K562 (cell line): Measurements from ENCODE around the gene ZBTB14. TPM values are rescaled to one million over a fixed set of nuclear protein-coding genes. Genes with fewer than 3 reads are reported as not detected.

Experiments used
- ATAC-seq: fragments of 200-7000 bp; cut with Tn5 transposase; 3 replicates; pipeline ENCODE4 v1.9.1; 2020; ENCODE audit warnings: moderate library complexity
- BruUV-seq: library from RNA; stranded (reverse); fragments of 400-500 nt; replicated peaks from 2 replicates; lab custom pipeline; 2021; lab: Mats Ljungman, UMichigan
- CTCF ChIA-PET: fragments of 300-600 bp; formaldehyde crosslinking; extraction: SDS; loops from one replicate; lab custom pipeline; 2021; ENCODE audit warnings: low intra/inter-chr PET ratio; lab: Yijun Ruan, JAX
- POLR2A ChIA-PET: fragments of 300-600, 350-650 bp; sonication (Branson Sonifier 250); formaldehyde crosslinking; extraction: SDS; loops from one replicate; lab custom pipeline; 2021; ENCODE audit warnings: antibody characterized with exemption, inconsistent platforms; lab: Yijun Ruan, JAX
- DNase-seq, 4 experiments: peaks; one replicate each; pipeline versions ENCODE4 v3.0.0 to v3.0.0-alpha.2; 2011 to 2018; ENCODE audit warnings: low spot score in 3 of 4, mixed read lengths in 3 of 4; ENCODE audit errors: extremely low read depth in 1 of 4
- FAIRE-seq: peaks from 2 replicates; lab custom pipeline; 2011; peaks lifted over from hg19 to GRCh38; lab: Jason Lieb, UNC
- H2AFZ ChIP-seq: 2 replicates; pipeline ENCODE4 v1.6.0; 2011; ENCODE audit warnings: low read depth, low read length, control low read depth, inconsistent platforms
- H3K27ac ChIP-seq: fragments of 200-600 bp; 3 replicates; pipeline ENCODE4 v1.8.0; 2011; ENCODE audit warnings: low read depth, mild to moderate bottlenecking, control low read depth, inconsistent platforms, low read length, moderate library complexity, mixed read lengths; ENCODE audit errors: extremely low read depth
- H3K27me3 ChIP-seq, 2 experiments: fragments of 300-600 bp in 1 of 2; 2 replicates in 1 of 2; 3 replicates in 1 of 2; pipeline versions ENCODE4 v1.6.0 to v1.8.0; 2011; ENCODE audit warnings: inconsistent platforms in 2 of 2, low read length in 2 of 2, mild to moderate bottlenecking in 1 of 2, mixed read lengths in 1 of 2, moderate library complexity in 1 of 2; ENCODE audit not compliant: control insufficient read depth in 2 of 2, insufficient read depth in 2 of 2
- H3K36me3 ChIP-seq: fragments of 300-600 bp; 3 replicates; pipeline ENCODE4 v1.8.0; 2011; ENCODE audit warnings: mild to moderate bottlenecking, low read length, inconsistent platforms; ENCODE audit not compliant: control insufficient read depth, insufficient read depth
- H3K4me1 ChIP-seq, 2 experiments: fragments of 200-600 bp in 1 of 2; replicated peaks in 1 of 2; 2 replicates in 1 of 2; 3 replicates in 1 of 2; pipeline versions ENCODE4 v1.5.1 to v1.8.0; 2011; ENCODE audit warnings: inconsistent platforms in 2 of 2, low read length in 2 of 2, mild to moderate bottlenecking in 1 of 2, mixed read lengths in 1 of 2, moderate library complexity in 1 of 2; ENCODE audit not compliant: control insufficient read depth in 2 of 2, insufficient read depth in 2 of 2
- H3K4me2 ChIP-seq: 2 replicates; pipeline ENCODE4 v1.6.1; 2011; ENCODE audit warnings: low read length, control low read depth, inconsistent platforms, mixed read lengths; ENCODE audit not compliant: insufficient read depth
- H3K4me3 ChIP-seq: fragments of 200-600 bp; sonication (generic), shearing (Covaris generic); 2 replicates; pipeline ENCODE4 v1.5.1; 2016; ENCODE audit warnings: control low read depth, inconsistent platforms
- H3K79me2 ChIP-seq: fragments of 200-600 bp; 3 replicates; pipeline ENCODE4 v1.8.0; 2011; ENCODE audit warnings: low read length, inconsistent platforms; ENCODE audit not compliant: control insufficient read depth, insufficient read depth
- H3K9ac ChIP-seq, 2 experiments: 2 replicates each; pipeline versions ENCODE4 v1.6.0 to v1.6.1; 2011; ENCODE audit warnings: low read depth in 2 of 2, low read length in 2 of 2, control low read depth in 1 of 2, inconsistent platforms in 1 of 2, mild to moderate bottlenecking in 1 of 2, mixed read lengths in 1 of 2; ENCODE audit not compliant: insufficient read depth in 1 of 2
- H3K9me1 ChIP-seq: one replicate; pipeline ENCODE4 v1.6.0; 2011; ENCODE audit warnings: inconsistent platforms, mild to moderate bottlenecking, low read length, moderate library complexity; ENCODE audit not compliant: control insufficient read depth, insufficient read depth
- H3K9me3 ChIP-seq: replicated peaks from 2 replicates; pipeline ENCODE4 v1.5.1; 2011; ENCODE audit warnings: low read depth, low read length, inconsistent platforms; ENCODE audit not compliant: control insufficient read depth, insufficient read depth
- H4K20me1 ChIP-seq: replicated peaks from 2 replicates; pipeline ENCODE4 v1.6.1; 2011; ENCODE audit warnings: low read length, inconsistent platforms, mixed read lengths; ENCODE audit not compliant: control insufficient read depth, insufficient read depth
- EP400 ChIP-seq: fragments of 450-650 bp; IDR thresholded peaks from 2 replicates; pipeline ENCODE4 v1.6.1; 2017; ENCODE audit warnings: antibody characterized with exemption, mild to moderate bottlenecking, moderate library complexity
- KLF1 ChIP-seq: fragments of 450-650 bp; IDR thresholded peaks from 2 replicates; pipeline ENCODE4 v1.6.1; 2016; ENCODE audit warnings: missing genetic modification characterization, missing compliant biosample characterization
- MCM7 ChIP-seq, 2 experiments: fragments of 450-650 bp; IDR thresholded peaks; 2 replicates each; pipeline ENCODE4 v1.6.1; 2016 to 2018
- PCBP2 ChIP-seq: fragments of 200-400 bp; formaldehyde crosslinking; IDR thresholded peaks from 2 replicates; pipeline ENCODE4 v1.6.1; 2018; ENCODE audit warnings: low read length, low read depth, mild to moderate bottlenecking, moderate library complexity; ENCODE audit not compliant: poor library complexity, severe bottlenecking
- PTBP1 ChIP-seq: fragments of 200-400 bp; formaldehyde crosslinking; IDR thresholded peaks from 2 replicates; pipeline ENCODE4 v1.6.1; 2017; ENCODE audit warnings: low read depth, low read length
- SLC30A9 ChIP-seq: fragments of 250-450 bp; sonication (Bioruptor Pico); IDR thresholded peaks from 2 replicates; pipeline ENCODE4 v1.8.0; 2022; ENCODE audit warnings: mild to moderate bottlenecking, moderate library complexity
- SNAPC5 ChIP-seq: fragments of 250-450 bp; sonication (Bioruptor Pico); IDR thresholded peaks from 2 replicates; pipeline ENCODE4 v1.8.0; 2021; ENCODE audit warnings: moderate library complexity, mild to moderate bottlenecking, inconsistent platforms
- SRSF1 ChIP-seq: fragments of 200-400 bp; formaldehyde crosslinking; IDR thresholded peaks from 2 replicates; pipeline ENCODE4 v1.6.1; 2017; ENCODE audit warnings: mild to moderate bottlenecking, low read depth, low read length, moderate library complexity
- SRSF7 ChIP-seq: fragments of 200-400 bp; formaldehyde crosslinking; optimal IDR thresholded peaks from 2 replicates; pipeline ENCODE3; 2017; ENCODE audit warnings: mild to moderate bottlenecking, low read depth, low read length
- ZBTB43 ChIP-seq: sonication (generic); formaldehyde crosslinking; IDR thresholded peaks from 2 replicates; pipeline ENCODE4 v1.8.0; 2023; ENCODE audit warnings: mild to moderate bottlenecking, missing genetic modification reagents
- ZNF174 ChIP-seq: fragments of 250-450 bp; sonication (Bioruptor Pico); IDR thresholded peaks from 2 replicates; pipeline ENCODE4 v1.4.0; 2020; ENCODE audit warnings: mild to moderate bottlenecking
- ZNF212 ChIP-seq: fragments of 450-650 bp; formaldehyde crosslinking; IDR thresholded peaks from 2 replicates; pipeline ENCODE4 v1.4.0; 2020; ENCODE audit warnings: mild to moderate bottlenecking
- ZNF764 ChIP-seq: fragments of 250-450 bp; sonication (Bioruptor Pico); IDR thresholded peaks from 2 replicates; pipeline ENCODE4 v1.4.0; 2020; ENCODE audit warnings: low read depth, mild to moderate bottlenecking, moderate library complexity
- in situ Hi-C: fragments of 300-500 bp; cut with MboI; formaldehyde crosslinking; loops from 4 replicates; pipeline ENCODE4 v1.15.0; 2018; ENCODE audit warnings: inconsistent platforms, mixed read lengths
- intact Hi-C: fragments of 100-400 bp; cut with micrococcal nuclease; formaldehyde crosslinking; loops from 2 replicates; pipeline ENCODE4 v1.14.2; 2022
- polyA plus RNA-seq, 8 experiments: library from polyadenylated mRNA; depleted of rRNA in 4 of 8; stranded (reverse) in 5 of 8; unstranded in 3 of 8; fragments of >200 nt; fragmentation: Nextera tagmentation in 2 of 8; fragmentation: Illumina TruSeq in 1 of 8; extraction: Ambion mirVana in 2 of 8; extraction: Trizol in 1 of 8; gene quantifications; 2 replicates each; pipeline versions ENCODE4 v1.2.1 to v1.2.3, GENCODE V29; 2011 to 2014; ENCODE audit warnings: inconsistent platforms in 1 of 8, missing spikeins in 1 of 8
- total RNA-seq, 7 experiments: library from RNA; depleted of rRNA in 6 of 7; stranded (reverse); fragments of >200 nt in 6 of 7; fragmentation: Illumina TruSeq in 2 of 7; extraction: Trizol in 2 of 7; gene quantifications; 2 replicates each; pipeline versions ENCODE4 v1.2.1 to v1.2.3, GENCODE V29; 2011 to 2021; ENCODE audit warnings: low replicate concordance in 1 of 7
- TF ChIP-seq, protein P1 (sequence below): sonication (generic); formaldehyde crosslinking; IDR thresholded peaks from 2 replicates; pipeline ENCODE4 v1.9.0; 2022; ENCODE audit warnings: mild to moderate bottlenecking, missing genetic modification reagents
- TF ChIP-seq, protein P2 (sequence below): fragments of 450-650 bp; IDR thresholded peaks from 2 replicates; pipeline ENCODE4 v1.6.1; 2016; ENCODE audit warnings: low read depth

Gene ZBTB14
- total and polyA plus RNA-seq, 9 of the 15 experiments (the other 6 are each of a cell fraction or from before 2014, with no cell fraction given), result 2.8 to 12.6 (median 9.0) TPM

- ATAC-seq, result no peak
- intact Hi-C loops (no loop called here), in situ Hi-C loops (no loop called here)
- no peak for DNase-seq
- Histone ChIP-seq H3K36me3 (peaks cover 28% of the 10 kb centered on the region; the same call in 1 of the 3 replicates), H3K4me1 (peaks cover 0 to 5% of the 10 kb centered on the region in 2 experiments; a peak in 1 of 5 replicates), H3K4me2 (no peak overlapping the region), H3K9me1 (no peaks in the 10 kb centered on the region), H3K9ac (no peak overlapping the region), H3K27me3 (no peaks in the 10 kb centered on the region), H2AFZ (no peak overlapping the region), H3K79me2 (peaks cover 8% of the 10 kb centered on the region), H3K27ac (no peak overlapping the region), H4K20me1 (no peaks in the 10 kb centered on the region), H3K9me3 (no peaks in the 10 kb centered on the region), H3K4me3 (no peak overlapping the region)
- BruUV-seq, result no TSS peak
- FAIRE-seq, result no peak
- POLR2A ChIA-PET, result no interaction called here
- CTCF ChIA-PET, result no interaction called here
- TF ChIP-seq SRSF7 (no peak), KLF1 (no peak), EP400 (no peak), SNAPC5 (CRISPR knock-in tag) (no peak), SLC30A9 (CRISPR knock-in tag) (no peak), ZBTB43 (CRISPR knock-in tag) (no peak), PTBP1 (no peak), ZNF212 (CRISPR knock-in tag) (no peak), MCM7 (IDR thresholded peaks at IDR 0.05) (no peak), SRSF1 (no peak), PCBP2 (no peak), ZNF764 (no peak), ZNF174 (CRISPR knock-in tag) (no peak)
- TF ChIP-seq, protein P1, sequence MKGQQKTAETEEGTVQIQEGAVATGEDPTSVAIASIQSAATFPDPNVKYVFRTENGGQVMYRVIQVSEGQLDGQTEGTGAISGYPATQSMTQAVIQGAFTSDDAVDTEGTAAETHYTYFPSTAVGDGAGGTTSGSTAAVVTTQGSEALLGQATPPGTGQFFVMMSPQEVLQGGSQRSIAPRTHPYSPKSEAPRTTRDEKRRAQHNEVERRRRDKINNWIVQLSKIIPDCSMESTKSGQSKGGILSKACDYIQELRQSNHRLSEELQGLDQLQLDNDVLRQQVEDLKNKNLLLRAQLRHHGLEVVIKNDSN (CRISPR knock-in tag), result no peak
- TF ChIP-seq, protein P2, sequence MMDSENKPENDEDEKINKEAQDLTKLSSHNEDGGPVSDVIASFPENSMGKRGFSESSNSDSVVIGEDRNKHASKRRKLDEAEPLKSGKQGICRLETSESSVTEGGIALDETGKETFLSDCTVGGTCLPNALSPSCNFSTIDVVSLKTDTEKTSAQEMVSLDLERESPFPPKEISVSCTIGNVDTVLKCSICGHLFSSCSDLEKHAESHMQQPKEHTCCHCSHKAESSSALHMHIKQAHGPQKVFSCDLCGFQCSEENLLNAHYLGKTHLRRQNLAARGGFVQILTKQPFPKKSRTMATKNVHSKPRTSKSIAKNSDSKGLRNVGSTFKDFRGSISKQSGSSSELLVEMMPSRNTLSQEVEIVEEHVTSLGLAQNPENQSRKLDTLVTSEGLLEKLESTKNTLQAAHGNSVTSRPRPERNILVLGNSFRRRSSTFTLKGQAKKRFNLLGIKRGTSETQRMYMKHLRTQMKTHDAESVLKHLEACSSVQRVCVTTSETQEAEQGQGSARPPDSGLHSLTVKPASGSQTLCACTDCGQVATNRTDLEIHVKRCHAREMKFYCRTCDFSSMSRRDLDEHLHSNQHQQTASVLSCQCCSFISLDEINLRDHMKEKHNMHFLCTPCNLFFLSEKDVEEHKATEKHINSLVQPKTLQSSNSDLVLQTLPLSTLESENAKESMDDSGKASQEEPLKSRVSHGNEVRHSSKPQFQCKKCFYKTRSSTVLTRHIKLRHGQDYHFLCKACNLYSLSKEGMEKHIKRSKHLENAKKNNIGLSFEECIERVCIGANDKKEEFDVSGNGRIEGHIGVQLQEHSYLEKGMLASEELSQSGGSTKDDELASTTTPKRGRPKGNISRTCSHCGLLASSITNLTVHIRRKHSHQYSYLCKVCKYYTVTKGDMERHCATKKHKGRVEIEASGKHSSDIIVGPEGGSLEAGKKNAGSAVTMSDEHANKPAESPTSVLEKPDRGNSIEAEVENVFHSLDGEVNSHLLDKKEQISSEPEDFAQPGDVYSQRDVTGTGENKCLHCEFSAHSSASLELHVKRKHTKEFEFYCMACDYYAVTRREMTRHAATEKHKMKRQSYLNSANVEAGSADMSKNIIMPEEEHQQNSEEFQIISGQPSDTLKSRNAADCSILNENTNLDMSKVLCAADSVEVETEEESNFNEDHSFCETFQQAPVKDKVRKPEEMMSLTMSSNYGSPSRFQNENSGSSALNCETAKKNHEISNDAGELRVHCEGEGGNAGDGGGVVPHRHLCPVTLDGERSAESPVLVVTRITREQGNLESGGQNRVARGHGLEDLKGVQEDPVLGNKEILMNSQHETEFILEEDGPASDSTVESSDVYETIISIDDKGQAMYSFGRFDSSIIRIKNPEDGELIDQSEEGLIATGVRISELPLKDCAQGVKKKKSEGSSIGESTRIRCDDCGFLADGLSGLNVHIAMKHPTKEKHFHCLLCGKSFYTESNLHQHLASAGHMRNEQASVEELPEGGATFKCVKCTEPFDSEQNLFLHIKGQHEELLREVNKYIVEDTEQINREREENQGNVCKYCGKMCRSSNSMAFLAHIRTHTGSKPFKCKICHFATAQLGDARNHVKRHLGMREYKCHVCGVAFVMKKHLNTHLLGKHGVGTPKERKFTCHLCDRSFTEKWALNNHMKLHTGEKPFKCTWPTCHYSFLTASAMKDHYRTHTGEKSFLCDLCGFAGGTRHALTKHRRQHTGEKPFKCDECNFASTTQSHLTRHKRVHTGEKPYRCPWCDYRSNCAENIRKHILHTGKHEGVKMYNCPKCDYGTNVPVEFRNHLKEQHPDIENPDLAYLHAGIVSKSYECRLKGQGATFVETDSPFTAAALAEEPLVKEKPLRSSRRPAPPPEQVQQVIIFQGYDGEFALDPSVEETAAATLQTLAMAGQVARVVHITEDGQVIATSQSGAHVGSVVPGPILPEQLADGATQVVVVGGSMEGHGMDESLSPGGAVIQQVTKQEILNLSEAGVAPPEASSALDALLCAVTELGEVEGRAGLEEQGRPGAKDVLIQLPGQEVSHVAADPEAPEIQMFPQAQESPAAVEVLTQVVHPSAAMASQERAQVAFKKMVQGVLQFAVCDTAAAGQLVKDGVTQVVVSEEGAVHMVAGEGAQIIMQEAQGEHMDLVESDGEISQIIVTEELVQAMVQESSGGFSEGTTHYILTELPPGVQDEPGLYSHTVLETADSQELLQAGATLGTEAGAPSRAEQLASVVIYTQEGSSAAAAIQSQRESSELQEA, result no peak
Measured at GRCh38 chr18:5244941-5245340, 50.6 kb downstream of the ZBTB14 start.
